Fibroblast of pulmonary artery (primary cell): ENCODE measurements around the gene ADAP1.
A peak's percentile ranks its signal among the peaks of the same experiment; 100 is the strongest.

ENCODE experiments used
- DNase-seq: peaks from one replicate; pipeline ENCODE4 v3.0.0-alpha.2; 2010; ENCODE audit warnings: low read depth
- H3K4me3 ChIP-seq: replicated peaks from 2 replicates; pipeline ENCODE4 v1.5.1; 2011; ENCODE audit warnings: low read depth, mild to moderate bottlenecking, control low read depth, low read length, moderate library complexity
- TF ChIP-seq, protein P1 (sequence below): IDR thresholded peaks from 2 replicates; pipeline ENCODE4 v1.5.1; 2011; ENCODE audit warnings: mild to moderate bottlenecking, control low read depth, low read length, inconsistent platforms; ENCODE audit errors: missing control alignments

ADAP1 gene

DNA sequence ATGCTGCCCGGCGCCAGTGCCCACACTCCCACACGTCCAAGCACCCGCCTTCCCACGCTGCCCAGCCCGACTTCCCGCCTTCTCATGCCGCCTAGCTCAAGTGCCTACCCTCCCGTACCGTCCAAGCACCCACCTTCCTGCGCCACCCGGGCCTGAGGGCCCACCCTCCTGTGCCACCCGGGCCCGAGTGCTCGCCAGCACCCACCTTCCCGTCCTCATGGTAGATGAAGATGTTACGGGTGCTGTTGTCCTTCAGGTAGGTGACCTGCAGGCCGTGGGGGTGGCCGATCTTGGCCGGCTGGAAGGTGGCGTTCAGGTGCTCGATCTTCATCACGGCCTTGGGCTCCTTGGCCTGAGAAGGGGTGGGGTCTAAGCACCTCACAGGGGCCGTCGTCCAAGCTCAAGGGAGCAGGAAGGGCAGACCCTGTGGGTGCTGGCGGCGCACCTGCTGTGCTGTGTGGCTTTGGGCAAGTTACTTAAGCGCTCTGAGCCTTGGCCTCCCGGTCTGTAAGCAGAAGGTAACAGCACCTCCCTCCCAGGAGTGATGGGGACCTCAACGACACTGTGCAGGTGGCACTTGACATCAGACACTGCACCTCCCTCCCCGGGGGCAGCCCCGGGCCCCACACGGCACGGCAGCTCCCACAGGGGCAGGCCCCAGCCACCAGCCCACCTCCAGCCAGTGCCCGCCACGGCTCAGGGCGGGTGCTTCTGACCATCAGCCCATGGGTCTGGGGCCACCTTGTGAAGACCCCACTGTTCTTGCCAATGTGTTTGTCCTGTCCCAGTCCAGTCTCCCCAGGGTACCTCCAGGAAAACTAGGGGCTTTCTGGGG is 50.3 kb downstream of the ADAP1 start:
- no peak overlapping the region for H3K4me3 ChIP-seq
- TF ChIP-seq, protein P1, sequence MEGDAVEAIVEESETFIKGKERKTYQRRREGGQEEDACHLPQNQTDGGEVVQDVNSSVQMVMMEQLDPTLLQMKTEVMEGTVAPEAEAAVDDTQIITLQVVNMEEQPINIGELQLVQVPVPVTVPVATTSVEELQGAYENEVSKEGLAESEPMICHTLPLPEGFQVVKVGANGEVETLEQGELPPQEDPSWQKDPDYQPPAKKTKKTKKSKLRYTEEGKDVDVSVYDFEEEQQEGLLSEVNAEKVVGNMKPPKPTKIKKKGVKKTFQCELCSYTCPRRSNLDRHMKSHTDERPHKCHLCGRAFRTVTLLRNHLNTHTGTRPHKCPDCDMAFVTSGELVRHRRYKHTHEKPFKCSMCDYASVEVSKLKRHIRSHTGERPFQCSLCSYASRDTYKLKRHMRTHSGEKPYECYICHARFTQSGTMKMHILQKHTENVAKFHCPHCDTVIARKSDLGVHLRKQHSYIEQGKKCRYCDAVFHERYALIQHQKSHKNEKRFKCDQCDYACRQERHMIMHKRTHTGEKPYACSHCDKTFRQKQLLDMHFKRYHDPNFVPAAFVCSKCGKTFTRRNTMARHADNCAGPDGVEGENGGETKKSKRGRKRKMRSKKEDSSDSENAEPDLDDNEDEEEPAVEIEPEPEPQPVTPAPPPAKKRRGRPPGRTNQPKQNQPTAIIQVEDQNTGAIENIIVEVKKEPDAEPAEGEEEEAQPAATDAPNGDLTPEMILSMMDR = no peak
- DNase-seq = no peak

DNA sequence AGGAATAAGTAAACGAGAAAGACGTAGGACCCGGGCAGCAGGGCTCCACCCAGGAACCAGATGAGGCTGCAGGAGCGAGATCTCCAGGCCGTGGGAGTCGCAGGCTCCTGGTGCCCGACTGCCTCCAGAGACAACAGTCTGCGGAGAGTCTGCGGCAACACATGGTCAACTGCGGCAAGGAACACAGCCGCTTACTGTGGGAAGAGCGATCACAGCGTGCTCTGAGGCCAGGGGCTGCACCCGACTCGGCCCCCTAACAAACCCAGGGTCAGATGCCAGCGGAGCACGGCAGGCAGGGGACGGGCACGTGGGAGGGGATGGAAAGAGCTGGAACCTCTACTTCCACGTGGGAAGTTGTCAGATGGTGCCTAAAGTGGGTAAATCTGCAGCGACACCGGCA is 51.5 kb downstream of the ADAP1 start:
- no peak for DNase-seq
- TF ChIP-seq, protein P1 = no peak
- H3K4me3 ChIP-seq = no peak overlapping the region

DNA sequence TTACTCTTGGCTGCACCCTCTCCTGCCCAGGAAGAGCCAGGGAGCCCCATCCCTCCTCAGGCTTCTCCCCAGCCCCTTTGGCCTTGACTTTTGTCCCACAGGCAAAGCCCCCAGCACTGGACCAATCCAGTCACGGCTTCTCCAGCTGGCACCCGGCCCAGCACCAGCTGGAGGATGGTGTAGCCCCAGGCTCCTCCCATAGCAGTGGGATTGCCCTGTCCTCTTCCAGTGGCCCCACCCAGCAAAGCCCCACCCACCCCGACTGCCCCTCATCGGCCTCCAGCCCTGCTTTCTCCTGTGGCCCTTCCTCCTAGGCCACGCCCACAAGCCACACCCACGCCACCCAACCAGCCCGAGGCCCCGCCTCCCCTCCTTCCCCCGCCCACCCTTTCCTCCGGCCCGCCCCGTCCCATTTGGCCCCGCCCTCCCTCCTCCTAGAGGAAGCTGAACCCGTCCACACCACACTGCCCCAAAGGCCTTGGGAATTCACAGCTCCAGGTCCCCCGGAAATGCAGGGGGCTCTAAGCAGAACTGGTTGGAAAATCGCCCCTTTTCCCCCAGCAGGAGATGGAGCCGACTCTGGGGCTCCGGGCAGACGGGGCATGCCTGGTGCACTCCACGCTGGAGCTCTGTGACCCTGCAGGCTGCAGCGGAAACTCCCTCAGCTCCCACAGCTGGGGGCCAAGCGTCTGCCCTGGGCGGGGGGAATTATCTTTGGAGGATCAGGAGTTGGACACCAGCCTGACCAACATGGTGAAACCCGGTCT is 52.9 kb downstream of the ADAP1 start:
- H3K4me3 ChIP-seq = no peak overlapping the region
- DNase-seq = peak; percentile 88
- TF ChIP-seq, protein P1 = no peak

DNA sequence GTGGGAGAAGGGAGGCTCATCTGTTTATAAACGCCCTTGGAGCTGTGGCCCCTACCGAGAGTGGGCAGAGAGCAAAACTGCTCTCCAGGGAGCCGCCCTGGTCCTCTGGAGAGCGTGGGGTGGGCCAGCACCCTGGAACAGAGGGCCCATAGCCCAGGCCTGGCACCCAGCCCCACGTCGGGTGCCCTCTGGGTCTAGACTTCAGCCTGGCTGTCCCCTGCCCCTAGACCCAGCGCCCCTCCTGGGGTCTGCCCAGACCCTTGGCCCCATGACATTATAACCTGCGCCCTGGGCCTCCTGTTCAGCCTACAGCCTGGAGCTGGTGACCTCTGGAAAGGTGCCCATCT is 53.5 kb downstream of the ADAP1 start:
- TF ChIP-seq, protein P1 = no peak
- DNase-seq = no peak

DNA sequence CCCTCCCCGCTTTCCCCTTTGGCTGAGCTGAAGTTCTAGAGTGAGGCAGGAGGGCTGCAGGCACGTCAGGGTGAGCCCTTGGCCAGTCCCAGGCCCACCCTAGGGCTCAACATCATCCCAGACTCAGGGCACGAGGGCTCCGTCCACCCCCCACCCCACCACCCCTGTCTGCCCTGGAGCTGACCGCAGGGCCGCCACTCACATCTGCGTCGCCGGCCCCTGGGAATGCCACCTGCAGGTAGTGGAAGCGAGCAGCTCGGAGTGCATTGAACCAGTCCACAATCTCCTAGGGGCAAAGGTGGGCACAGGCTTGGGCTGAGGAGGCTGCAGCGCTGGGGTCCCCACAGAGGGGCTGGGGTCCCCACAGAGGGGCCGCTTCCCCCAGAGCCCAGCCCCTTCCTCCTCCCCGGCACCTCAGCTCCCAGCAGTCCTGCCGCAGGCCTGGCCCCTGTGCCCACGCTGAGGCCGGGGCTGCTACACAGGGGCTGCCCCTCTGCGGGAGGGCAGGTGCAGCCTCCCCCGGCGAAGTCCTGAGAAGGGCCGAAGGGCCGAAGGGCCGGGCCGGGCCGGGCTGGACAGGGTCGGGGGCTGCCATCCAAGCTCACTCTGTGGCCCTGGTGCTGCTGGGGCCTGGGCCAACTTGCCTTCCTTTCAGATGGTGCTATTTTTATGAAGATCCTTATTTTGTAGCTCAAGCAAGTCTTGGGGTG is 54.0 kb downstream of the ADAP1 start:
- H3K4me3 ChIP-seq = no peak overlapping the region
- DNase-seq = no peak
- TF ChIP-seq, protein P1 = no peak

More for the DNA sequence above, 53.5 kb downstream of the ADAP1 start:
- no peak overlapping the region for H3K4me3 ChIP-seq

DNA sequence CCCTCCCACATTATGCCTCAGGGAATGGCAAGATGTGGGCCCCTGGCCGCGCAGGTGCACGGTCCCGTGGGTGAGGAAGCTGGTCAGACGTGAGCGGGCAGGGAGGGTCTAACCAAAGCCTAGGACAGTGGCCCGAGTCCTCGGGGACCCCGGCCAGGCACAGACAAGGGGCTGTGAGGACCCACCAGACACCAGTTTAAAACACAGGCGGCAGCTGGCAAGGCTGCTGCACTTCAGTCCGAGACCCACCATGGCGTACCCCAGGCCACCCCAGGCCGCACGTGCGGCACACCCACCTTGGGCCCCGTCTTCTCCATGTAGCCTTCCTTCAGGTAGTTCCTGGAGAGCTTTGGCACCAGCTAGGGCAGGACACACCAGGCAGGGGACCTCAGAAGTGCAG is 54.7 kb downstream of the ADAP1 start:
- DNase-seq = no peak
- H3K4me3 ChIP-seq = no peak overlapping the region
- TF ChIP-seq, protein P1 = no peak
